HG03045 (cell line): Measurements from ENCODE around the gene GTF2A1L.
"Not testable (repeated sequence)": the region's sequence is repeated elsewhere in the genome, so short reads cannot be mapped to it uniquely, and the experiment has no call there.

Experiments
- ATAC-seq: cut with Tn5 transposase; IDR thresholded peaks from one replicate; pipeline ENCODE4 v1.9.1; 2021; ENCODE audit warnings: mild to moderate bottlenecking, moderate library complexity; ENCODE audit not compliant: unreplicated experiment

GTF2A1L gene

DNA sequence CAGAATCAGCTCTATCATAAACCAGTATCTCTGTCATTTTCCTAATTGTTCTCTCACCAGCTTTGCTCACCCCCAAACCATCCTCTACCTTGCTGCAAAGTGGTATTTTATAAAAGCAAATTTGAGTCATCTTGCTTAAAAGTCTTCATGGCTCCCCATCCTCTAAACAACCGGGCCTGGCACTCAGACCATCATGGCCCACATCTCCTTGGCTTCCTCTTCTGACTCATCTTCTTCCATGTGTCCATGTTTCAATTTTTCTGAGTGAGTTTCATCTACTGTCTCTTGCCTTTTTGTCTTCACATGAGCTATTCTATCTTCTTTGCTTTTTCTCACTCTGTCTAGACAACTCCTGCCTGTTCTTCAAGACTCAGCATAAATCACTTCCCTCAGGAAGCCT lies 79.2 kb downstream of the GTF2A1L start:
- ATAC-seq = no peak

GRCh38 chr2:48699348-48699930 lies 81.8 kb downstream of the GTF2A1L start:
- no peak for ATAC-seq

DNA sequence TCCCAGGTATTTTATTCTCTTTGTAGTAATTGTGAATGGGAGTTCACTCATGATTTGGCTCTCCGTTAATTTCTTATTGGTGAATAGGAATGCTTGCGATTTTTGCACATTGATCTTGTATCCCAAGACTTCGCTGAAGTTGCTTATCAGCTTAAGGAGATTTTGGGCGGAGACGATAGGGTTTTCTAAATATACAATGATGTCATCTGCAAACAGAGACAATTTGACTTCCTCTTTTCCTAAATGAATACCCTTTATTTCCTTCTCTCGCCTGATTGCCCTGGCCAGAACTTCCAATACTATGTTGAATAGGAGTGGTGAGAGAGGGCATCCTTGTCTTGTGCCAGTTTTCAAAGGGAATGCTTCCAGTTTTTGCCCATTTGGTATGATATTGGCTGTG lies 86.0 kb downstream of the GTF2A1L start:
- ATAC-seq = not testable (repeated sequence)

- ATAC-seq = no peak
Measured at GRCh38 chr2:48707466-48707865, 89.8 kb downstream of the GTF2A1L start.

- ATAC-seq = no peak
Measured at GRCh38 chr2:48709096-48710034, 91.7 kb downstream of the GTF2A1L start.

GRCh38 chr2:48711343-48711742 lies 93.7 kb downstream of the GTF2A1L start:
- no peak for ATAC-seq

DNA sequence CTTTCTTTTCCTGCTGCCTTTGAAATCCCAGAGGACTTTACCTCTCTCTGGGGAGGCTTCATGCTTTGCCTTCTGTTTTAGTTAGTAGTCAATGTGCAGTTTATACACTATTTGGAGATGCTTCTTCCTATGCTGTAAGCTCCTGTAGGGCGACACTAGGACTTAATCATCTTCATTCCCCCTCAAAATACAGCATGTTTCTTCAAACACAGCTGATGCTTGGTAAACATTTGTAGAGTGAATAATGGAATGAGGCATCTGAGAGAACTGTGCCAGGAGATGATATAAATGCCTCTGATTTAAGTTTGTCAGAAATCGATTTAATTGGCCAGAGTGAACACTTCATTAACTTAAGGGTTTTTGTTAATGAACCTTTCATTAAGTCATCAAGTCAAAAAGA lies 94.5 kb downstream of the GTF2A1L start:
- no peak for ATAC-seq

DNA sequence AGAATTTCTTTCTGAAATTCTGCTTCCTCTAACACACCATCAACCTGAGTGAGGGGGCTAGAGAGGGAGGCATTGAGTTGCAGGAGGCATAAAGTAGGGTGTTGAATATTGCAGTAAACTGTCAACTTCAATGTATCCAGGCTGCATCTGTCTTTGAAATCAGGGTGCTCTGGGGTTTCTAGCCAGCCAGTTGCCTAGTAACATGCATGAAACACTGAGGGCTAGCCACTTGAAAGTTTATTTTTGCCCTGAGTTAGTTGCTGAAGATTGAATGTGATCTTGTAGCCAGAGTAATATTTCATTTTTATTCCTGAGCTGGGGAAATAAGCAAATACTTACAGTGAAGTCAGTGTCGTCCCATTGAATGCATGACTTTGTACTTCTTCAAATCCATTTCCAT lies 96.0 kb downstream of the GTF2A1L start:
- ATAC-seq = no peak

- ATAC-seq = no peak
Measured at GRCh38 chr2:48714245-48714644, 96.6 kb downstream of the GTF2A1L start.

GRCh38 chr2:48715042-48715899 lies 97.6 kb downstream of the GTF2A1L start:
- no peak for ATAC-seq

- no peak for ATAC-seq
Measured at GRCh38 chr2:48715956-48716355, 98.3 kb downstream of the GTF2A1L start.

DNA sequence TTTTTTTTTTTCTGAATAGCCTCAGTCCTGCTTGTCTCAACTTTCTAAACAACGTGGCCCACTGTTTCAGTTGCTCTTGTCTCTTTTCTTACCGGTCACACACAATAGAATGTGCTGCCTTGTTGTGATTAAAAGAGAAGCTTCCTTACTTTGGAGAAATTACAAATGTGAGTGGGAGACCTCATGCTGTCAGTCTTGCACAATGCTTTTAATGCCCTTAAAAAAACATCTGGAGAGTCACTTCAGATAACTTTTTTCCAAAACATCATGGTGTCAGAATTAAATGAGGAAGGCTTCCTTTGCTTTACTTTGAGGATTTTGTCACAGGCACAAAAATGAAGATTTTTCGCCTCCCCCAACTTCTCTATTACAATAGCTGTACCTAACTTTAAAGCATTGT lies 100.2 kb downstream of the GTF2A1L start:
- no peak for ATAC-seq

- ATAC-seq = no peak
Measured at GRCh38 chr2:48719480-48720177, 102.0 kb downstream of the GTF2A1L start.

GRCh38 chr2:48721158-48721557 lies 103.5 kb downstream of the GTF2A1L start:
- ATAC-seq = no peak

- ATAC-seq = no peak
Measured at GRCh38 chr2:48722391-48722790, 104.7 kb downstream of the GTF2A1L start.

GRCh38 chr2:48723129-48723528 lies 105.5 kb downstream of the GTF2A1L start:
- ATAC-seq = no peak

DNA sequence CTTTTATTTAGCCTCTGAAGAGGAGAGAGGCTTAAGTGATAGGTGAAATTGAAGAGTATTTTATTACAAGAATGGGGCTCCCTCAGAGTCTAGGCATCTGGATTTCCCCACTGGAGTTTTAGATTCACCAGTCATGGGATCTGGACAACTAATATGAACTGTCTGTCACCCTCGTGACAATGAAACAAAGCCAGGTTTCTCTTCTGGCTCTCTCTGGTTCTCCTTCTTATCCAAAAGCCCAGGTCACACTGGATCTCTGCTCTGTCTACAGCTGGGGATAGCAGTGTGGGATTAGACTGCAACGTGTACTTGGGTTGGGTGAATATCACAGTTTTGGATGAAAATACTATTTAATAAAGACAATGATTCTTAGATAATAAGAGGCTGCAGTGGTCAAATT lies 106.6 kb downstream of the GTF2A1L start:
- no peak for ATAC-seq

DNA sequence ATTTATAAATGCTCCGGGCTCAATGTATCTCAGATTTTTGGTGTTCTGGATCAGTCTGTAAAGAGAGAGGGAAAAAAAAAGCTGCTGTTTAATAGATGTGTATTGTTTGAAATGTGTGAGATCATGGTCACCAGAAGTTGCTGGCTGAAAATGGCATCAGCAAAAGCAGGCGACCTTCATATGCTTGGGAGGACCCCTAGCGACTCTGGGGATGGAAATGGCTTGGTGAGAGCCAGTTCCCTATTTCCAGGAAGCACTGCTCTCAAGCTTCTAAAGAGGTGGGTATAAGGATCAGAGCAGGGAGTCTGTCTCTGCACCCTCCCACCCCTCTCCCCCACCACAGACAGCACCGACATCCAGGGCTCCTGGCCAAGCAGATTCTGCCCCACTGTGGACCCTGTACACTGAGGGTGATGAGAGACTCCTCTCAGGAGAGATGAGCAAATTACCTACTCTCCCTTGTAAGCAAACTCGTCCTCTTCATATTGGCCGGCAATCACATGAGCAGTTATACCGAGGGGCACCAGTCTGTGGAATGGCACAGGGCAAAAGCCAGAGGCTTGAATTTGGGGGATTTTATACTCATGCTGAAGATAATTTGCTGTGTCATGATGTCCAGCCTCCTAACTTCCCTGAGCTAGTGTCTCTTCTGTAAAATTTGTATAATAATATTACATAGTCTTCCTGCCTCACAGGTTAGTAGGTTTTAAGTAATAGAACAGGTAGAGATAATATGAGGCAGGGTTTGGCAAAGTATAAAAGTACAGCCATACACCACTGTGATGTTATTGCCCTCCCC lies 108.2 kb downstream of the GTF2A1L start:
- ATAC-seq = no peak

DNA sequence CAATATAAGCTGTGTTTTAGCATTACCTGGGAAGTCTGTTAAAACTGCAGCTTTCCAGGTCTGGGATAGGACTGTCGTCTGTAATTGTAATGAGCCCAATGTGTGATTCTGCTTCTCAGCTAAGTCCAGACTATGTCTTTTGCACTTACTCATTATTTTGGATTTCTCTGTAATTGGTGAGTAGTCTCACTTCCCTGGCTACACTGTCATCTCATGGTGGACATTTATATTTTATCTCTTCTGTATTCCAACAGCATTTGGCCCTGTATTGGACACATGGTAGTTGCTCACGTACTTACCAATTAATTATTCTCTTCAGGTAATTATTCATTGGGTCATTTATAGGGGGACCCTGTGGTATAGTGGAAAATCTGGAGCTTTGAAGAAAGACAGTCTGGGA lies 109.9 kb downstream of the GTF2A1L start:
- ATAC-seq = no peak

- ATAC-seq = no peak
Measured at GRCh38 chr2:48728295-48728694, 110.6 kb downstream of the GTF2A1L start.
